HG03521 (cell line): ENCODE measurements around the gene ACOT2.
A peak's percentile ranks its signal among the peaks of the same experiment; 100 is the strongest.
"Not testable (repeated sequence)": the region's sequence is repeated elsewhere in the genome, so short reads cannot be mapped to it uniquely, and the experiment has no call there.

Experiments used
- ATAC-seq: cut with Tn5 transposase; IDR thresholded peaks from one replicate; pipeline ENCODE4 v1.9.1; 2021; ENCODE audit warnings: mild to moderate bottlenecking, moderate library complexity; ENCODE audit not compliant: unreplicated experiment

Gene ACOT2

DNA sequence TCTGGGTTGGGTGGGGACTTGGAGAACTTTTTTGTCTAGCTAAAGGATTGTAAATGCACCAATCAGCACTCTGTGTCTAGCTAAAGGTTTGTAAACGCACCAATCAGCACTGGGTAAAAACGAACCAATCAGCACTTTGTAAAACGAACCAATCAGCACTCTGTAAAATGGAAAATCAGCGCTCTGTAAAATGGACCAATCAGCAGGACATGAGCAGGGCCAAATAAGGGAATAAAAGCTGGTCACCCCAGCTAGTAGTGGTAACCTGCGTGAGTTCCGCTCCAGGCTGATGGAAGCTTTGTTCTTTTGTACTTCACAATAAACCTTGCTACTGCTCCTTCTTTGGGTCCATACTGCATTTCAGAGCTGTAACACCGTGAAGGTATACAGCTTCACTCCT lies 1.7 kb upstream of the ACOT2 start:
- no peak for ATAC-seq

DNA sequence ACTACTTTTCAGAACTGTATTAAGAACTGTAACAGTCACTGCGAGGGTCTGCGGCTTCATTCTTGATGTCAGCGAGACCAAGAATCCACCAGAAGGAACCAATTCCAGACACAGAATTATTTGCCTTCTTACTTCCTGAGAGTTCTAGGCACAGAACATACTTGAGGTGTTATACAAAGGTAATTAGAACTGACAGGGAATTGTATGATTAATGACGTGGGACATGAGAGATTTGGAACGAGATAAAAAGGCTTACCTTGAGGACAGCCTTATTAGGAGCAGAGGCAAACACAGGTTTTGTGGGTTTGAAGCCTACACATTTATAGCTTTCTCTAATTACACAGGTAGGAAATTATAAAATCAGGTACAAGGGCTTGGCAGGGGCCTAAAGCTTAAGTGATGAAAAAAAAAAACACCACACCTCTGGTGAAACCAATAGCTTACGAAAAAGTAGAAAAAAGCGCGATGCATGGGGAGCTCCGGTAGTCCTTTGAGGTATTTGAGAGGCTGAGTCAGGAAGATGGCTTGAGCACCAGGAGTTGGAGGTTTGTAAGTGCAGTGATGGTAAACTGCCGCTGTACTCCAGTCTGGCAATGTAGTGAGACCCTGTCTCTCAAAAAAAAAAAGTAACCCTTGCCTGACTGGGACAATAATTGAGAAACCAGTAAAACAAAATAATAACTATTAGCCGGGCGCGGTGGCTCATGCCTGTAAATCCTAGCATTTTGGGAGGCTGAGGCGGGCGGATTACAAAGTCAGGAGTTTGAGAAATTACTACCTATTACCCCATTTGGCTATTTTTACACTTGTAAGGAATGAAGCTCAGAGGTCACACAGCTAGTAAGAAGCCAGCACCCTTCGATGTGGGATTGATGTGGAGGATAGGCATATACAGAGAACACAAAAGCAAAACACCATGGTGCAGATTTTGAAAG lies 795 bp upstream of the ACOT2 start:
- ATAC-seq = no peak

DNA sequence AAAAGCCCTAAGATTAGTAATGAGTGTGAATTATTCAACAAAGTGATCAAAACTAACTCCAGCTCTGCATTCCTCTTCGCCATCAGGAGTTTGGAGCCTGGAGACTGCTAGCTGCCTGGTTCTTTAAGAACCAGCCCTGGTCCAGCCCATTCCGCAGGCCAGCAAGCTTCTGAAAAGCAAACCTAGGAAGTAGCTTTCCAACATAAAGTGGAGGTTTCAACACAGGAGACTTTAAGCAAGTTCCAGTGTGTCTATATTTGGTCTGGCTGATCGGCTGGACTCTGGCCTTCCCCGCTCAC lies 178 bp upstream of the ACOT2 start:
- ATAC-seq = peak; percentile 4

DNA sequence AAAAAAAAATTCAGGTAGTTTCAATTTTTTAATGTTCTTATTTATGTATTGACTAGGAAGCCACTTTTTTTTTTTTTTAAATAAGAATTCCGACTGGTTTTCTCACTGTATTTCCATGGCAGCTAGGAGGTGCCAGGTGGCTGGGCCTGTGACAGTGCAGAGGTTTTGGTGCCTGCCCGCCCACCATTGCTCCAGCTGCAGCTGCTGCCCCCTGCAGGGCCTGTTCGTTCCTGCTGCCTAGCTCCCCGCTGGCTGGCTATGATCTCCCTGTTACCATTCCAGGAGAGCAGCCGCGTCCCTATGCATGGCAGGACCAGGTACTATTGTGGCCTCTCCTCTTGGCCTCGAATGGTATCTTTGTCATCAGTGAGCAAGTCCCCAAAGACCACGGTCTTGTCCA lies 1.9 kb downstream of the ACOT2 start:
- ATAC-seq = peak; percentile 44

DNA sequence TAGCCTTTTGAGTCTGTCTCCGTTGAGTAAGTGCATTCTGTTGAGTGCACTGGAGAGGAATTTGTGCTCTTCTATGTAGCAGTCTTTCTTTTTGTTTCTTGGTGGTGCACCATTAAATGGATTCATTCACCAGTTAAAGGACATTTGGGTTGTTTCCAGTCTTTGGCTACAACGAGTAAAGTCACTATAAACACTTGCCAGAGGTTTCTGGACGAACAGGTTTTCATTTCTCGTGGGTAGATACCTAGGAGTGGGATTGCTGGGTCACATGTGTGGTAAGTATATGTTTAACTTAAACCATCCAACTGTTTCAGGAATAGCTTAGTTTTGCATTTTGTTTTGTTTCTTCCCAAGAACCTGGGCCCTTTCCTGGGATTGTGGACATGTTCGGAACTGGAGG lies 4.0 kb downstream of the ACOT2 start:
- ATAC-seq = not testable (repeated sequence)

DNA sequence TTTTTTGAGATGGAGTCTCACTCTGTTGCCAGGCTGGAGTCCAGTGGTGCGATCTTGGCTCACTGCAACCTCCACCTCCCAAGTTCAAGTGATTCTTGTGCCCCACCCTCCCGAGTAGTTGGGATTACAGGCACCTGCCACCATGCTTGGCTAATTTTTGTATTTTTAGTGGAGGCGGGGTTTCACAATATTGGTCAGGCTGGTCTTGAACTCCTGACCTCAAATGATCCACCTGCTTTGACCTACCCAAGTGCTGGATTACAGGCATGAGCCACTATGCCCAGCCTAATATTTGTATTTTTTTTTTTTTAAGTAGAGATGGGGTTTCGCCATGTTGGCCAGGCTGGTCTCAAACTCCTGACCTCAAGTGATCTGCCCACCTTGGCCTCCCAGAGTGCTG lies 4.7 kb downstream of the ACOT2 start:
- ATAC-seq = not testable (repeated sequence)

DNA sequence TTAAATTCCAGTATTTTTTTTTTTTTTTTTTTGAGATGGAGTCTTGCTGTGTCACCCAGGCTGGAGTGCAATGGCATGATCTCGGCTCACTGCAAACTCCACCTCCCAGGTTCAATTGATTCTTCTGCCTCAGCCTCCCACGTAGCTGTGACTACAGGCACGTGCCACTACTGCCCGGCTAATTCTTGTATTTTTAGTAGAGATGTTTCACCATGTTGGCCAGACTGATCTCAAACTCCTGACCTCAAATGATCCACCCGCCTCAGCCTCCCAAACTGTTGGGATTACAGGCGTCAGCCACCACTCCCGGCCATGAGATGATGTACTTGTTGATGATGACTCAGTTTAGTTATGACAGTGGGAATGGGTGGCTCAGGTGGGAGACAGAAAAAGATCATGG lies 5.2 kb downstream of the ACOT2 start:
- ATAC-seq = not testable (repeated sequence)

DNA sequence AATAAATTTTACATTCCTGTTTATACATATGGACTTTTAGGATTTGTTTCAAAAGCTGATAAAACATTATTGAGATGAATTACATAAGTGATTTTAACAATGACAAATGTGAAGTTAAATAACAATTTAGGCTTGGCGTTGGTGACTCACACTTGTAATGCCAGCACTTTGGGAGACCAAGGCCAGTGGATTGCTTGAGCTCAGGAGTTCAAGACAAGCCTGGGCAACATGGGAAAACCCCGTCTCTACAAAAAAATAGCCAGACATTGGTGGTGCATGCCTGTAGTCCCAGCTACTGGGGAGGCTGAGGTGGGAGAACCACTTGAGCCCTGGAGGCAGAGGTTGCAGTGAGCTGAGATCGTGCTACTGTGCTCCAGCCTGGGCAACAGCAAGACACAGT lies 7.4 kb downstream of the ACOT2 start:
- no peak for ATAC-seq

DNA sequence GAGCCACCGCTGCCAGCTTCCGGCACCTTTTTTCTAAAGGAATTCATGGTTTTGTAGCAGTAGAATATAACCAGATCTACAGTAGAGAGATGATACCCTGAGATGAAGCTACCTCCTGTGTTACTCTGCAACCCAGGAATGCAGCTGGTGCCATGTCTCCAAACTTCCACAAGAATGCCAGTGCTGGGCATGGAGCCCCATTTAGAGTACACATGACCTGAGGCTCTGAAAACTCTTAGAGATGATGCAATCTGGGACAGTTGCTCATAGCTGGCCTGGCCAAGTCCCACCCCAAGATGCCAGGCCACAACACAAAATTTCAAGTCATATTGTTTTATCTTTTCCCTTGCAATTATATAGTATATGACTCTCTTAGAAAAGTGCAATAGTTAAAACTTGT lies 8.2 kb downstream of the ACOT2 start:
- not testable (repeated sequence) for ATAC-seq

DNA sequence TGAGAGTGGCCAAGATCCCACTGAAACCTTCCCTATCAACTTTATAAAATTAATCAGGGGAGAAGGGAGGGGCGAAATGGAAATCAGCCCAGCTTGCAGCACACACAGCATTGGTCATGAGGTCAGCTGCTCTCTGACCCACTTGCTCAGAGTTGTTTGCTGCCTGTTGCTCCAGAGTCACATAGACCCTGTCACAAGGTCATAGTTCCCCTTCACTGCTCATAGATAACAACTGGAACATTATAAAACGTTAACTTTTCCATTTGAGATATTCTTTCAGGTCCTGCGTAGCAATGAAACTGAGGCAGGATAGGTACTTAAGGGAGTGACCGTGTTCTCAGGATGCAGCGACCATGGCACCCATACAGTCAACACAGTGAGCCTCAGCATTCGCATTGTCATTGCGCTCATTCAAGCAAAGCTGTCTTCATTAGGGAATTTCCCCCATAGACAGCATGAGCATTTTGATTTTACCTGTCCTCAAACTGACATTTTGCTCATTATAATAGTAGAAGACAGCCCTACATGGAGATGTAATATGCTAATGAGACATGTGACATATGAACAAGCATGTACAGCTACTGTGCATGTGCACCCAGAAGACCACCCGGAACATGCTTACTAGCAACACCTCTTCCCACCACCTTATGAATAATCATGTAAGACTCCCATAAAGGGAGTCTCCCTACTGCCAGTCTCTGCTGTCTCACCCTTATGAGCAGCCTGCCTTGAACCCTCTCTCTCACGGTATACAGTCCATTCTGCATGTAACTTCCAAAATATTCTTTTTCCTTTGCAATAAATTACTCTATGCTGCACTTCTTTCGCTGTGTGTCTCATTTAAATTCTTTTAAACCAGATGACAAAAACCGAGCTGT lies 13.3 kb downstream of the ACOT2 start:
- ATAC-seq = not testable (repeated sequence)

DNA sequence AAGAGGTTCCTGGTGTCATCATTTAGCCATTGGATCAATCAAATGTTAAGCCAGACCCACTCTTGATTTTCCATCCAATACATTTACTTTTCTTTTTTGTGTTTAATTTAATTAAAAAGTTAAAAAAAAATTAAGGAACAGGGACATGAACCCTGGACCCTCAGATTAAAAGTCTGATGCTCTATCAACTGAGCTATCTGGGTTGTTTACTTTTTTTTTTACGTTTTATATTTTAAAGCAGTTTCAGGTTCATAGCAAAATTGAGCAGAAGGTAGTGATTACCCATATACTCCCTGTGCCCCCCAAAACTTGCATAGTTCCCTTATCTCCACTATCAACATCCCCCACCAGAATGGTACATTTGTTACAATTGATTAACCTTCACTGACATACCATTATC lies 19.7 kb downstream of the ACOT2 start:
- ATAC-seq = no peak

DNA sequence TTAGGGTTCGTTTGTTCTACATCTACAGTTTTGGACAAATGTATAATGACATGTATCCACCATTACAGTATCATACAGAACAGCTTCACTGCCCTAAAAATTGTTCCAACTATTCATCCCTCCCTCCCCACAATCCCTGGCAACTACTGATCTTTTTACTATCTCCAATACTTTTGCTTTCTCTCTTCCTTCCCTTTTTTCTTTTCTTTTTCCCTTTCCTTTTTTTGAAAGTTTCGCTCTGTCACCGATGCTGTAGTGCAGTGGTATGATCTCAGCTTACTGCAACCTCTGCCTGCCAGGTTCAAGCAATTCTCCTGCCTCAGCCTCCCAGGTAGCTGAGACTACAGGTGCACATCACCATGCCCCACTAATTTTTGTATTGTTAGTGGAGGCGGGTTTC lies 20.1 kb downstream of the ACOT2 start:
- no peak for ATAC-seq

DNA sequence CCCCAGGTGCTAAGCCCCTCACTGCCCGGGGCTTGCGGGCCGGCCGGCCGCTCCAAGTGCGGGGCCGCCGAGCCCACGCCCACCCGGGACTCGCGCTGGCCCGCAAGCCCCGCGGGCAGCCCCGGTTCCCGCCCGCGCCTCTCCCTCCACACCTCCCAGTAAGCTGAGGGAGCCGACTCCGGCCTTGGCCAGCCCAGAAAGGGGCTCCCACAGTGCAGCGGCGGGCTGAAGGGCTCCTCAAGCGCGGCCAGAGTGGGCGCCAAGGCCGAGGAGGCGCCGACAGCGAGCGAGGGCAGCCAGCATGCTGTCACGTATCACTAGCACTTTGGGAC lies 21.6 kb downstream of the ACOT2 start:
- ATAC-seq = not testable (repeated sequence)

DNA sequence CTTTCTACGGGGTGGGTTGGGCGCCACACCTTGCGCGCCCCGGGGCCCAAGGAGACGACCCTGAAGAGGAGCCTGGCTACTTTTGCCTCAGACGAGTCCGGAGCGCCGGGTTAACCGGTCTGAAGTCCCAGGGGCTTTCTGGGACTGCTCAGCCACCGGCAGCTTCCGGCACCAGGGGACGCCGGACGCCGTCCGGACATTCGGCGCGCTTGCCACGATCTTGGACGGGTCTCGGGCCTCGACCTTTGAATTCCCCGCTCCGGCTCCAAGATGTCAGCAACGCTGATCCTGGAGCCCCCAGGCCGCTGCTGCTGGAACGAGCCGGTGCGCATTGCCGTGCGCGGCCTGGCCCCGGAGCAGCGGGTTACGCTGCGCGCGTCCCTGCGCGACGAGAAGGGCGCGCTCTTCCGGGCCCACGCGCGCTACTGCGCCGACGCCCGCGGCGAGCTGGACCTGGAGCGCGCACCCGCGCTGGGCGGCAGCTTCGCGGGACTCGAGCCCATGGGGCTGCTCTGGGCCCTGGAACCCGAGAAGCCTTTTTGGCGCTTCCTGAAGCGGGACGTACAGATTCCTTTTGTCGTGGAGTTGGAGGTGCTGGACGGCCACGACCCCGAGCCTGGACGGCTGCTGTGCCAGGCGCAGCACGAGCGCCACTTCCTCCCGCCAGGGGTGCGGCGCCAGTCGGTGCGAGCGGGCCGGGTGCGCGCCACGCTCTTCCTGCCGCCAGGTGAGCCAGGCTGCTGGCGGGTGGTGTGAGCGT lies 22.9 kb downstream of the ACOT2 start, which contains the start of gene ACOT4:
Gene ACOT4, plus strand, starts transcription at position 184 of the 760 bp plus-strand sequence. Its CDS starts 87 bp downstream, at position 271.
- ATAC-seq = no peak

DNA sequence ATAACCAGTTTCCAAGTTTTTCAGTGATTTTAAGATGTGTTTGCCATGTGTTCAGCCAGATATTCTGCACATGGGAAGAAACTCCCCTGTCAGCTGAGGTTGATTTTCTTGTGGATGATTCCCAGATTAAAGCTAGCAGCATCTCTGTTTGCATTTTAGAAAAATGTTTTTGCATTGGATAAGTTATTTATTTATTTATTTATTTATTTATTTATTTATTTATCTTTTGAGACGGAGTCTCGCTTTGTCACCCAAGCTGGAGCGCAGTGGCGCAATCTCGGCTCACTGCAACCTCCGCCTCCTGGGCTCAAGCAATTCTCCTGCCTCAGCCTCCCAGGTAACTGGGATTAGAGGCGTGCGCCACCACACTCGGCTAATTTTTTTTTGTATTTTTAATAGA lies 25.5 kb downstream of the ACOT2 start:
- no peak for ATAC-seq

DNA sequence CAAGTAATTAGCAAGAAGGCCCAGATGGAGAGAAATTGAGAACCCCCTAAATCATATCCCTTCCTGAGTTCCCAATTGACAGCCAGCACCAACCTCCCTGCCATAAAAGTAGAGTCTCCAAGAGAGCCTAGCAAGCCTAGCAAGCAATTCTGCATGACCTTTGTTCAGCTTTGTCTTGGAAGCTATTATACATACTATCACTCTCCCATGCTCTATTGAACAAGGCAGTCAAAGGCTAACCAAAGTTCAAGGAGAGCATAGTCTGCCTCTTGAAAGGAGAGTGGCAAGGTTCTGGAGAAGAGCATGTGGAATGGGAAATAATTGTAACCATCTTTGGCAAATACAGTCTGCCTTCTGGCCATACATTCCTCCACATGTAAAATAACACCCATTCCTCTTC lies 30.5 kb downstream of the ACOT2 start:
- no peak for ATAC-seq

DNA sequence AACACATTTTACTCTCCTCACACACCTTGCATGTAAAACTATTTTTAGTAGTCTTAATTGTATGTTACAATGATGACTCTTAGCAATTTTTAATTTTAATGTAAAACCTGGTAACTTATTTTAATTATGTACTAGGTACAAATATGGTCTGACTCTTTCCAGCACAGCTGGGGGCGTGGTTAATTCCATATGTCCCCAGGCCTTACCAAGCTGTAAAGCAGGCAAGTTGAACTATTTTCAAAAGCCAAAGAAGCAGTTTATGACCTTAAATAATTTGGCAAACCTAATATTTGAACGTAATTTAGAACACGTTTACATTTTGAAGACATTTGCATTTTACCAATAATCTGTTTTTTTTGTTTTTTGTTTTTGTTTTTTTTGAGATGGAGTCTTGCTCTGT lies 34.0 kb downstream of the ACOT2 start:
- ATAC-seq = no peak

DNA sequence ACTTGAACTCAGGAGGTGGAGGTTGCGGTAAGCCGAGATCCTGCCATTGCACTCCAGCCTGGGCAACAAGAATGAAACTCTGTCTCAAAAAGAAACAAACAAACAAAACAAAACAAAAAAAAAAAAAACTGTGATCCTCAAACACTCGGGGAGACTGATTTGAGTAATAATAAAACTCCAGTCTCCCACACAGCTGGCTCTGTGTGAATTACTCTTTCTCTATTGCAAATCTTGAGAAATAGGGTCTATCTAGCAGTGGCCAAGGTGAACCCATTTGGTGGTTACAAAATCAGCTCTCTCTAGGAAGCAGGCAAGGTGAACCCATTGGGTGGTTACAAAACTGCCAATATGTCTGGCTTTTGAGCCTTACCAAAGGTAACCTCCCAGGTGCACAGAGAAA lies 37.3 kb downstream of the ACOT2 start:
- no peak for ATAC-seq

DNA sequence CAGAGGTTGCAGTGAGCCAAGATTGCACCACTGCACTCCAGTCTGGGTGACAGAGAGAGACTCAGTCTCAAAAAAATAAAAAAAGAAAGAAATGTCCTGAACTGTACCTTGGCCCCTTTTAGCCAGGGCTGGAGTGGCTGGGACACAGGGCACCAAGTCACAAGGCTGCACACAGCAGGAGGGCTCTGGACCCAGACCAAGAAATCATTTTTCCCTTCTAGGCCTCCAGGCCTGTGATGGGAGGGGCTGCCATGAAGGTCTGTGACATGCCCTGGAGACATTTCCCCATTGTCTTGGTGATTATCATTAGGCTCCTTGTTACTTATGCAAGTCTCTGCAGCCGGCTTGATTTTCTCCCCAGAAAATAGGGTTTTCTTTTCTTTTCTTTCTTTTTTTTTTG lies 38.2 kb downstream of the ACOT2 start:
- no peak for ATAC-seq

DNA sequence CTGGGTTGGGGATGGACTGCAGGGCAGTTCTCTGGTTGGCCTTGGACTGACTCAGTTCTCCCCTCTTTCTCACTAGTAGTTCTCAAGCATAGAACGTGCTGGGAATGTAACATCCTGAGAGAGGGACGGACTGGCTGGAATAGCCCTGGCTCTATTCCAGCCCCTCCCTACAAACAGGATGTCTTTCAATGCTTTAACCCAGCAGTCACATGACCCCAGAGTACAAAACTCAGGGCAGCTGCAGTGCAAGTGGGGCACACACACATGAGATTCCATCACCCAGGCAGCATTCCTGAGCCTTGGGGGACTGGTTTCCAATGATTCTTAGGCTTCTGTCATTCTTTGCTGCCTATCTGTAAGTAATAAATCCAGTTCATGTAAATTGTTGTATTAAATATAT lies 41.7 kb downstream of the ACOT2 start:
- ATAC-seq = no peak

DNA sequence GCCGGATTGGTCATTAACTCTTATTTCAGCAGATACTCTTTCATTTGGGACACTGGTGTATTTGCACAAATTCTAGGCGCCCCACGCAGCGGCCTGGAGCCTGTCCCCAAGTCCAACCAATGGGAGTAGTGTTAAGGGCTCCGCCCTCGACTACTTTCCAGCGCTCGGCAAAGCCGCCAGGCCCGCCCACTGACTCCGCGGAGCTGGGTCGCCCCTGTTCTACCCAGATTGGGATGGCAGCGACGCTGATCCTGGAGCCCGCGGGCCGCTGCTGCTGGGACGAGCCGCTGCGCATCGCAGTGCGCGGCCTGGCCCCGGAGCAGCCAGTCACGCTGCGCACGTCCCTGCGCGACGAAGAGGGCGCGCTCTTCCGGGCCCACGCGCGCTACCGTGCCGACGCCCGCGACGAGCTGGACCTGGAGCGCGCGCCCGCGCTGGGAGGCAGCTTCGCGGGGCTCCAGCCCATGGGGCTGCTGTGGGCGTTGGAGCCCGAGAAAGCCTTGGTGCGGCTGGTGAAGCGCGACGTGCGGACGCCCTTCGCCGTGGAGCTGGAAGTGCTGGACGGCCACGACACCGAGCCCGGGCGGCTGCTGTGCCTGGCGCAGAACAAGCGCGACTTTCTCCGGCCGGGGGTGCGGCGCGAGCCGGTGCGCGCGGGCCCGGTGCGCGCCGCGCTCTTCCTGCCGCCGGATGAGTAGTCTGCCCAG lies 43.5 kb downstream of the ACOT2 start, which contains the start of gene ACOT6:
Gene ACOT6, plus strand, starts transcription at position 179 of the 707 bp plus-strand sequence. Its CDS starts 55 bp downstream, at position 234.
- ATAC-seq = peak; percentile 66
